Gastrocnemius medialis (tissue), 4 donors: Measurements from ENCODE around the gene FANCC.

ENCODE experiments used
- CTCF ChIP-seq, 5 experiments: fragments of 450-650 bp in 3 of 5; fragments of 200-600 bp in 2 of 5; sonication (generic) in 2 of 5; IDR thresholded peaks in 4 of 5; conservative IDR thresholded peaks in 1 of 5; 1 replicate in 4 of 5; 2 replicates in 1 of 5; pipeline ENCODE4 v1.5.1; 2016 to 2019; ENCODE audit warnings: antibody characterized with exemption in 5 of 5, mild to moderate bottlenecking in 3 of 5, moderate library complexity in 3 of 5
- POLR2A ChIP-seq, 2 donors: fragments of 450-650 bp; IDR thresholded peaks; one replicate each; pipeline ENCODE4 v1.6.1; 2017; ENCODE audit warnings: antibody characterized with exemption in 2 of 2, mild to moderate bottlenecking in 2 of 2, moderate library complexity in 2 of 2

GRCh38 chr9:95116808-95117204 is 200.7 kb downstream of the FANCC start:
- no peak for TF ChIP-seq CTCF (IDR thresholded peaks at IDR 0.05 in 4 of 5, conservative IDR thresholded peaks at IDR 0.05 in 1 of 5)
- TF ChIP-seq POLR2A (IDR thresholded peaks at IDR 0.05) = no peak
